C4-2B (cell line): ENCODE results near the gene PAM16.

Experiments
- CTCF ChIP-seq: fragments of 450-650 bp; conservative IDR thresholded peaks from 2 replicates; pipeline ENCODE4 v1.5.1; 2017; ENCODE audit warnings: mild to moderate bottlenecking
- ZFX ChIP-seq: fragments of 450-650 bp; IDR thresholded peaks from 2 replicates; pipeline ENCODE4 v1.6.1; 2017

DNA sequence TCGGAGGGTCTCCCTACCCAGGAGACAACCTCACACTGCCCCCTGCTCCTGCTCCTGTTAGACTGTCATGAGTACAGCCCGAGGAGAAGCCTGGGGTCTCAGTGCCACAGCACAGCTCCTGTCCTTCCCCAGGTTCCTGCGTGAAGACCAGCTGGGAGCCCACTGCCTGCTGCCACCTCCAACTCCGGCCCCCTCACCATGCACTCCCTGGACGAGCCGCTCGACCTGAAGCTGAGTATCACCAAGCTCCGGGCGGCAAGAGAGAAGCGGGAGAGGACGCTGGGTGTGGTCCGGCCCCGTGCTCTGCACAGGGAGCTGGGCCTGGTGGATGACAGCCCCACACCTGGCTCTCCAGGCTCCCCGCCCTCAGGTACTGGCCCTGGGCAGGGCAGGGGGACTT is 19.0 kb downstream of the PAM16 start:
- no peak for TF ChIP-seq ZFX
- no peak for TF ChIP-seq CTCF
